H1 (cell line): ENCODE data around the gene CACFD1. TPM values are rescaled to one million over a fixed set of nuclear protein-coding genes. Genes with fewer than 3 reads are reported as not detected.

Source experiments
- EGR1 ChIP-seq: IDR thresholded peaks from 2 replicates; pipeline ENCODE4 v1.6.1; 2011; ENCODE audit warnings: low read depth, low read length, borderline replicate concordance
- NANOG ChIP-seq: IDR thresholded peaks from 2 replicates; pipeline ENCODE4 v1.6.1; 2011; ENCODE audit warnings: low read length, low read depth, mild to moderate bottlenecking, inconsistent platforms; ENCODE audit not compliant: insufficient read depth, poor library complexity, severe bottlenecking
- YY1 ChIP-seq: IDR thresholded peaks from 2 replicates; pipeline ENCODE4 v1.6.1; 2011; ENCODE audit warnings: low read depth, mild to moderate bottlenecking, low read length
- polyA plus RNA-seq, 7 experiments: library from polyadenylated mRNA; depleted of rRNA in 3 of 7; stranded (reverse) in 5 of 7; unstranded in 2 of 7; fragments of >200 nt in 5 of 7; fragments of 200-250 nt in 2 of 7; gene quantifications; 1 replicate in 5 of 7; 2 replicates in 1 of 7; 4 replicates in 1 of 7; pipeline versions ENCODE4 v1.2.1 to v1.2.3, GENCODE V29; 2011 to 2013; ENCODE audit warnings: missing spikeins in 2 of 7, mixed read lengths in 2 of 7
- total RNA-seq: library from RNA; stranded (reverse); fragmentation: NEBNext Ultra II Directional; extraction: Animal tissue kit (Norgen Biotek cat#: 25700); gene quantifications from 2 replicates; pipeline ENCODE4 v1.2.1, GENCODE V29; 2021

CACFD1 gene
- total and polyA plus RNA-seq, 2 of the 8 experiments (the other 6 are each of a cell fraction or from before 2014, with no cell fraction given): 13.4 to 15.5 TPM

- TF ChIP-seq NANOG: no peak
- no peak for TF ChIP-seq YY1
- TF ChIP-seq EGR1: no peak
- TF ChIP-seq, all 59 proteins: peak for 0
These were observed 4.7 kb upstream of the CACFD1 start (continued) for GRCh38 chr9:133454943-133455673.
